ENCODE results near the gene ABCC2.

ABCC2 gene

DNA sequence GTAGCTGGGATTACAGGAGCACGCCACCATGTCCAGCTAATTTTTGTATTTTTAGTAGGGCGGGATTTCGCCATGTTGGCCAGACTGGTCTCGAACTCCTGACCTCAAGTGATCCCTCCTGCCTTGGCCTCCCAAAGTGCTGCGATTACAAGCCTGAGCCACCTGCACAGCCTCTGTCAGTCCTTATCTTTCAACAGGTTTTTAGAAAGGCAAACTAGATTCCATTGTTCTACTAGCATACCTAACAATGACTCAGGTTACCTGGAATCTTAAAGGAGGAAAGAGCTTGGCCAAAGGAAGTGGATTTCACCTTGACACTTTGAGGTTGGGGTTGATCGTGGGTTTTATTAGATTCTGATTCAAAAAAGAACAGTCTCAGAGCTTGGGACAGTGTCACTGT, 3.2 kb downstream of the ABCC2 start:
- Mint-ChIP-seq H3K4me1 (ENCODE audit: low read depth) (no peaks in the 10 kb centered on the region), H3K27me3 (ENCODE audit: low read depth) (no peaks in the 10 kb centered on the region), H3K9me3 (no peaks in the 10 kb centered on the region), H3K27ac (no peak overlapping the region), H3K36me3 (ENCODE audit: low read depth) (no peaks in the 10 kb centered on the region), H3K4me3 (no peak overlapping the region)

DNA sequence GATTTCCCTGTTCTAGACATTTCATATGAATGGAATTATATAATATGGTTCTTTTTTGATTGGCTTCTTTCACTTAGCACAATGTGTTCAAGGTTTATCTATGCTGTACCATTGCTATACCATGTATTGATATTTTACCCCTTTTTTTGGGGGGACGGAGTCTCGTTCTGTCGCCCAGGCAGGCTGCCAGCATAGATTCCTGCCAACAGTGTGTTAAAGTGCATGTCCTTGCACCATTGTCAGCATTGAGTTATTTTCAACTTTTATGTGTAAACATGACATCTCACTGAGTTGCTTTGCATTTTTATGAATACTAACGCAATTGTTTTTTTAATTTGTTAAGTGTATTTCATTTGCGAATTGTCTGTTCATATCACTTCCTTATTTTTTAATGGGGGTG, 4.9 kb downstream of the ABCC2 start:
- H3K27ac Mint-ChIP-seq, result no peak overlapping the region
- no peak overlapping the region for H3K4me3 Mint-ChIP-seq
- no peaks in the 10 kb centered on the region for H3K36me3 Mint-ChIP-seq (ENCODE audit: low read depth)
- no peaks in the 10 kb centered on the region for H3K9me3 Mint-ChIP-seq
- H3K27me3 Mint-ChIP-seq (ENCODE audit: low read depth), result no peaks in the 10 kb centered on the region
- H3K4me1 Mint-ChIP-seq (ENCODE audit: low read depth), result no peaks in the 10 kb centered on the region

DNA sequence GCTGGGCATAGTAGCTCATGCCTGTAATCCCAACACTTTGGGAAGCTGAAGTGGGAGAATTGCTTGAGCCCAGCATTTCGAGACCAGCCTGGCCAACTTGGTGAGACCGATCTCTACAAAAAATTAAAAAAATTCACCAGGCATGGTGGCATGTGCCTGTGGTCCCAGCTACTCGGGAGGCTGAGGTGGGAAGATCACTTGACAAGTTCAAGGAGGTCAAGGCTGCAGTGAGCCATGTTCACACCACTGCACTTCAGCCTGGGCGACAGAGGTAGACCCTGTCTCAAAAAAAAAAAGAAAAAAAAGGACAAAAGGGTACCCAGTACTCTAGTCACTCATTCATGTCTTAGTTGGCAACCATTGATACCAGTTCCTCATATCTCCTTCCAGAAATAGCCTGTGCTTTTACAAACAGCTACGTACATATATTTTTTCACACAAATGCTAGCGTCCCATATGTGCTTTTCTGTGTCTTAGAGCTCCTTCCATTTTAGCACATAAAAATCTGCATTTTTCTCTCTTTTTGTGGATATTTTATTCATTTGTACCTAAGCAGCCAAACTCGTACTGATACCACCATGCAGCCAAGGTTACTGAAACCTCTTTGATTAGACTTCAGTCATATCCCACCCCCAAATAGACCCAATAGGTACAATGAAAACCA, 5.5 kb downstream of the ABCC2 start:
- Mint-ChIP-seq H3K36me3 (ENCODE audit: low read depth) (no peaks in the 10 kb centered on the region), H3K4me1 (ENCODE audit: low read depth) (no peaks in the 10 kb centered on the region), H3K27me3 (ENCODE audit: low read depth) (no peaks in the 10 kb centered on the region), H3K27ac (no peak overlapping the region), H3K9me3 (no peaks in the 10 kb centered on the region), H3K4me3 (no peak overlapping the region)

DNA sequence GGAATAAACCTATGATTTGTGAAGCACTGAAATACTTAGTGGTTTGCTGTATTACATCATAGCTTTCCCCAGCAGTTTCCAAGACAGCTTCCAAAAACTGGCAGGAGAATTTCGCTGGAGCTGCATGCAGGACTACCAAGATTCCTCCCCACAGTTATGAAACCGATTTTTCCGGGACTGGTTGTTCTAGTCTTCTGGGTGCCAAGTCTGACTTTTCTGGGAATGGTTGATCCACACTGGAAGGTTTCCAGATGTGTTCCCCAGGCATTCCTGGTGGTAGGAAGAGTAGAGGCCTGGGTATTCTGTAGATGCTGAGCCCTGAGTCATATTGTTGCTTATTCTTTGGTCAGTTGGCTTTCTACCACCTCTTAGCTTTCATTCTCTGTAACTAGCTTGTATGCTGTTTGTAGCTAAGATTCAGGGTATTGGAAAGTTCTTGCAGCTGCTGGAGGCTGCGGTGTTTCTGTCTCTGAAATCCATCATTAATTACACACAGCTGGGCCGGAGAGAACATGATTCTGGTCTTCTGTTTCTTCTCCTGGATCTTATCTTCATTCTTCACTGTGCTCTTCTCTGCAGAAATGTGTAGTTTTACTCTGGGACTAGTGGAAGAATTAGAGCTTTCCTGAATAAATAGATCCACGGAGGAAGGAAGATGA, 6.3 kb downstream of the ABCC2 start:
- no peaks in the 10 kb centered on the region for H3K36me3 Mint-ChIP-seq (ENCODE audit: low read depth)
- H3K27ac Mint-ChIP-seq, result no peak overlapping the region
- H3K27me3 Mint-ChIP-seq (ENCODE audit: low read depth), result no peaks in the 10 kb centered on the region
- no peak overlapping the region for H3K4me3 Mint-ChIP-seq
- no peaks in the 10 kb centered on the region for H3K9me3 Mint-ChIP-seq
- H3K4me1 Mint-ChIP-seq (ENCODE audit: low read depth), result no peaks in the 10 kb centered on the region

DNA sequence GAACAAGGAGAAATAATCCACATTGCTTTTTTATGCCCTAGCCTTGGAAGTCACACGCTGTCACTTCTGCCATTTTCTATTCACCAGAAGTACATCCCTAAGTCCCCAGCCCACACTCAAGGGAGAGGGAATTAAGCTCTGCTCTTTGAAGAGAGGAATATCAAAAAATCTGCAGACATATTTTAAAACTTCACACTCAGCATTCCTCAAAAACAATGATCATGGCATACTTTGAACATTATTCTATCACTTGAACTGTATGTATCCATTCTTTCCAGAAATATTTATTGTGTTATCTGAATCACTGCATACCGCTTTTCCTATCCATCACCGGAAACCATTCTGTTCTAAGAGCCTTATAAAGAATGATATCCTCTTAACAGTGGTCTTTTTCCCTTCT, 9.4 kb downstream of the ABCC2 start:
- H3K9me3 Mint-ChIP-seq, result no peaks in the 10 kb centered on the region
- no peaks in the 10 kb centered on the region for H3K27me3 Mint-ChIP-seq (ENCODE audit: low read depth)
- H3K36me3 Mint-ChIP-seq (ENCODE audit: low read depth), result no peaks in the 10 kb centered on the region
- no peak overlapping the region for H3K27ac Mint-ChIP-seq
- H3K4me3 Mint-ChIP-seq, result no peak overlapping the region
- no peaks in the 10 kb centered on the region for H3K4me1 Mint-ChIP-seq (ENCODE audit: low read depth)

DNA sequence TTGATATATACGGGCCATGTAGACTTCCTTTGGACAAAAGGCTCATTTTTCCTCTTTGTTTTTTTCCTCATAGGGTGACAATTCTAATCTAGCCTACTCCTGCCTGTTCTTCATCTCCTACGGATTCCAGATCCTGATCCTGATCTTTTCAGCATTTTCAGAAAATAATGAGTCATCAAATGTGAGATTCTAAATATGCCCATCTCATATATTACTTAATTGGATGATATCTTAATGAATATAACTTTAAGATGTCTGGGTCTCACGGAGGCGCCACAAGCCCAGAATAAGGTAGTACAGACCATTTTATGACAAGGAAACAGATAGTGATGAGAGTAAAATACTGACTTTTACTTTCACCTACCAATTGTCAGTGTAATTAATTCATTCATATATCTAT, 11.4 kb downstream of the ABCC2 start:
- no peak overlapping the region for H3K27ac Mint-ChIP-seq
- no peaks in the 10 kb centered on the region for H3K9me3 Mint-ChIP-seq
- H3K36me3 Mint-ChIP-seq (ENCODE audit: low read depth), result no peaks in the 10 kb centered on the region
- no peaks in the 10 kb centered on the region for H3K27me3 Mint-ChIP-seq (ENCODE audit: low read depth)
- no peaks in the 10 kb centered on the region for H3K4me1 Mint-ChIP-seq (ENCODE audit: low read depth)
- no peak overlapping the region for H3K4me3 Mint-ChIP-seq

DNA sequence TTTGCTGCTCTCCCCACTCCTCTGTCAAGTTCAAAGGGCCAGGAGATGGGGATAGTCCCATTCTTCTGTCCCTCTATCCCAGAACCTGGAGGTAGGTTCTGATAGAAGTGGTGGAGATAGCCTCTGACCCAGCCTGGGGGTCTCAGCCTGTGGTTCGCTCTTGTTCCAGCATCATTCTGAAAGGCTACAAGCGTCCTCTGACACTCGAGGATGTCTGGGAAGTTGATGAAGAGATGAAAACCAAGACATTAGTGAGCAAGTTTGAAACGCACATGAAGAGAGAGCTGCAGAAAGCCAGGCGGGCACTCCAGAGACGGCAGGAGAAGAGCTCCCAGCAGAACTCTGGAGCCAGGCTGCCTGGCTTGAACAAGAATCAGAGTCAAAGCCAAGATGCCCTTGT, 14.5 kb downstream of the ABCC2 start:
- H3K4me1 Mint-ChIP-seq (ENCODE audit: low read depth), result no peaks in the 10 kb centered on the region
- no peak overlapping the region for H3K27ac Mint-ChIP-seq
- H3K36me3 Mint-ChIP-seq (ENCODE audit: low read depth), result no peaks in the 10 kb centered on the region
- H3K27me3 Mint-ChIP-seq (ENCODE audit: low read depth), result no peaks in the 10 kb centered on the region
- H3K4me3 Mint-ChIP-seq, result no peak overlapping the region
- no peaks in the 10 kb centered on the region for H3K9me3 Mint-ChIP-seq

DNA sequence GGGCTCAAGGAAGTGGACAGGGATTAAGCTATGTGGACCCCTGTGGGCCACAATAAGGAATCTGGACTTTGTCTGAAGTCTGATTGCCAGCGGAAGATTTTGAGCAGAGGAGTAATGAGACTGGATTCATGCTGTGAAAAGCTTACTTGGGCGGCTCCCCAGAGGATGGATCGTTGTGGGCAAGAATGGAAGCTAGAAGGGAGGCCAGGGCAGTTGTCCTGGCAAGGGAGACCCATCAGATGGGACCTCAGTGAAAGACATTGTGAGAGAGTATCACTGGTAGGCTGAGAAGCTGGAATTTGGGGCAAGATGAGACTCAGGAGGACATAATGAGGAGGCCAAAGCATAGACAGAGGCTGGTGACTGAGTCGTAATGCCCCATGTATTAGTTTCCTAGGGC, 15.6 kb downstream of the ABCC2 start:
- Mint-ChIP-seq H3K4me3 (no peak overlapping the region), H3K4me1 (ENCODE audit: low read depth) (no peaks in the 10 kb centered on the region), H3K9me3 (no peaks in the 10 kb centered on the region), H3K36me3 (ENCODE audit: low read depth) (no peaks in the 10 kb centered on the region), H3K27ac (no peak overlapping the region), H3K27me3 (ENCODE audit: low read depth) (no peaks in the 10 kb centered on the region)

DNA sequence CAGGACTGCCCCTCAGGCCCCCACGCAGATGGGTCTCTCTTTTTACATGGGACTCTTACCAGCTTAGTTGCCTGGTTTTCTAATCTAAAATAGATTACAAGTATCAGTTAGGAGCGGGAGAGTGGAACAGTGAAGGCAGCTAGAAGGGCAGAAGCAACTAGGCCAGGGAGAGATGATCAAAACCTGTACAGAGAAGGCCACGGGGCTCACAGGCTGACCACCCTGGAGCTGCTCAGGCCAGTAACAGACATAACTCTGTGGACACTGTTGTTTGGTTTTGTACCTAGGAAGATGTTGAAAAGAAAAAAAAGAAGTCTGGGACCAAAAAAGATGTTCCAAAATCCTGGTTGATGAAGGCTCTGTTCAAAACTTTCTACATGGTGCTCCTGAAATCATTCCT, 16.5 kb downstream of the ABCC2 start:
- H3K27me3 Mint-ChIP-seq (ENCODE audit: low read depth), result no peaks in the 10 kb centered on the region
- no peak overlapping the region for H3K4me3 Mint-ChIP-seq
- no peaks in the 10 kb centered on the region for H3K4me1 Mint-ChIP-seq (ENCODE audit: low read depth)
- no peaks in the 10 kb centered on the region for H3K9me3 Mint-ChIP-seq
- H3K27ac Mint-ChIP-seq, result no peak overlapping the region
- no peaks in the 10 kb centered on the region for H3K36me3 Mint-ChIP-seq (ENCODE audit: low read depth)

DNA sequence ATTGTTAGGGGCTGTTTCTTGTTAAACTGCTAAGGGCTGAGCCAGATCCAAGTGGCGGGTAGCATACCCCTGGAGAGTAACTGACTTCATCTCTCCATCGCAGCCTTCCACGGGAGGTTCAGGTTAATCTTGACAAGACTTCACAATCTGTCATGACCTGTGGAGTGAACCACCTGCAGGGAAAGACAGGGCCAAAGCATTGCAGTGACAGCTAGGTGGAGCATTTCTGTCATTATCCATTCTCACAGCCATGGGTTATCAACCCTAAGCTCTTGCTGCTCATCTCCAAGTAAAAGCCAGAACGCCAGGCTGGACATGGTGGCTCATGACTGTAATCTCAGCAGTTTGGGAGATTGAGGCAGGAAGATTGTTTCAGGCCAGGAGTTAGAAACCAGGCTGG, 17.2 kb downstream of the ABCC2 start:
- H3K27ac Mint-ChIP-seq, result no peak overlapping the region
- H3K9me3 Mint-ChIP-seq, result no peaks in the 10 kb centered on the region
- H3K36me3 Mint-ChIP-seq (ENCODE audit: low read depth), result no peaks in the 10 kb centered on the region
- no peaks in the 10 kb centered on the region for H3K4me1 Mint-ChIP-seq (ENCODE audit: low read depth)
- H3K4me3 Mint-ChIP-seq, result no peak overlapping the region
- H3K27me3 Mint-ChIP-seq (ENCODE audit: low read depth), result no peaks in the 10 kb centered on the region

DNA sequence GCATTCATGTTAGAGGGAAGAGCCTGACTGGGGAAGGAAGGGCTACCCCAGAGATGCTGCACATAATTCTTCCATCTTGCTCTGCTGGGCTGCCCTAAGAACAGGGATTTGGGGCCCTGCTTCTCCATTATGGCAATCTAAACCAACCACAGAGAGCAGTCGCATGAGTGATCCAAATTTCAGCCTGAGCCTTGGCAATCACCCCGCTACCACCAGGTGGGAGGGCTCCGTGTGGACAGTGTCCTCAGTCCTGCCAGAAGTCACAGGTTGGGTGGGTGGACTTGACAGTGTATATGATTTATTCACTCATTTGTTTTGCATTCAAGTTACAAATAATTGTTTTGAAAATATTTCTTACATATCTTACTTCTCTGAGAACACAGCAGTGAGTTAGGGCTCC, 22.0 kb downstream of the ABCC2 start:
- Mint-ChIP-seq H3K27me3 (ENCODE audit: low read depth) (no peaks in the 10 kb centered on the region), H3K9me3 (no peaks in the 10 kb centered on the region), H3K4me3 (no peak overlapping the region), H3K4me1 (ENCODE audit: low read depth) (no peaks in the 10 kb centered on the region), H3K27ac (no peak overlapping the region), H3K36me3 (ENCODE audit: low read depth) (no peaks in the 10 kb centered on the region)

DNA sequence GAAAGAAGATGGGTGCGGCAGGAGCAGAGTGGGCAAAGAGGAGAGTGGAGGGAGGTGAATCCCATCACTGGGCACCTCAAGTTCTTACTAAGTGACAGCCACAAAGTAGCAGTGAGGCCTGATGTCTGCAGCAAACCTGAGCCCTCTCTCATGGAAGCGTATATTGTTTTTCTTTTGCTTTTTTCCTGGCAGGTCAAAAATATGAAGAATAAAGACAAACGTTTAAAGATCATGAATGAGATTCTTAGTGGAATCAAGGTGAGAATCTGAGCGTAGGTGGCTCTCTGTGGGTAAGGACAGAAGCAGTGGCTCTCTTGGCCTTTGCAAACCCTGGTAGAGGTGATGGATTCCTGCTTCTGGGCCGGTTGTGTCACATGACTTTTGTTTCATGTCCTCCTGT, 22.8 kb downstream of the ABCC2 start:
- Mint-ChIP-seq H3K4me3 (no peak overlapping the region), H3K9me3 (no peaks in the 10 kb centered on the region), H3K27ac (no peak overlapping the region), H3K36me3 (ENCODE audit: low read depth) (no peaks in the 10 kb centered on the region), H3K4me1 (ENCODE audit: low read depth) (no peaks in the 10 kb centered on the region), H3K27me3 (ENCODE audit: low read depth) (no peaks in the 10 kb centered on the region)

DNA sequence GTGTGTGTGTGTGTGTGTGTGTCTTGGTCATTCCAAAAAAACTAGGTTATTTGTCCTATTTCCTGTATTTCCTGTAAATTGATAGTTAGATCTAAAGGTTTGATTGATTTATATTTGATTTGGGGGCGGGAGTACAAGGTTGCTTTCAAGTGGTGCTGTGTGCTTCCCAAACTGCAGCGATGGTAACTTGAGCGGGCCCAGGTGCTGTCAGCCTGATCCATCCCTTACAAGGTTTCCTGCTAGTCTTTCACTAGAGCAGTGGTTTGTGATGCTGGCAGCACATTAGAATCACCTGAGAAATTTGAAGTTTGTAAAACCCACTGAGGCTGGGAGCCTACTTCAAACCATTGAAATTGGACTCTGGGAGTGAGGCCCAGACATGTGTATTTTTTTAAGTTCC, 23.7 kb downstream of the ABCC2 start:
- H3K4me3 Mint-ChIP-seq, result no peak overlapping the region
- no peaks in the 10 kb centered on the region for H3K4me1 Mint-ChIP-seq (ENCODE audit: low read depth)
- no peaks in the 10 kb centered on the region for H3K27me3 Mint-ChIP-seq (ENCODE audit: low read depth)
- H3K36me3 Mint-ChIP-seq (ENCODE audit: low read depth), result no peaks in the 10 kb centered on the region
- H3K9me3 Mint-ChIP-seq, result no peaks in the 10 kb centered on the region
- H3K27ac Mint-ChIP-seq, result no peak overlapping the region

DNA sequence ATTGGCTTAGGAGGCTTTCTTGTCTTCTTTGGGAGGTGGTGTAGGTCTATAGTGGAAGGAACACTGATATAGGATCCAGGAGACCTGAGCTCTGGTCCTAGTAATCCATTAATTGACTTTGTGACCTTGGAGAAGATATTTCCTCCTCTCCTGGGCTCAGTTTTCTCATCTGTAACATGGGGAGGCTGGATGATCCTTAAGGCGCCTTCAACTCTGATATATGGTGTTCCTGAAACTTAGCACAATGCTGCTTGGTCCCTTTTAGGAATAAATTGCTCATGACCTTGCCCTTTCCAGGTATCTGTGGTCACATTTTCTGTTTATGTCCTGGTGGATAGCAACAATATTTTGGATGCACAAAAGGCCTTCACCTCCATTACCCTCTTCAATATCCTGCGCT, 25.3 kb downstream of the ABCC2 start:
- H3K36me3 Mint-ChIP-seq (ENCODE audit: low read depth), result no peaks in the 10 kb centered on the region

DNA sequence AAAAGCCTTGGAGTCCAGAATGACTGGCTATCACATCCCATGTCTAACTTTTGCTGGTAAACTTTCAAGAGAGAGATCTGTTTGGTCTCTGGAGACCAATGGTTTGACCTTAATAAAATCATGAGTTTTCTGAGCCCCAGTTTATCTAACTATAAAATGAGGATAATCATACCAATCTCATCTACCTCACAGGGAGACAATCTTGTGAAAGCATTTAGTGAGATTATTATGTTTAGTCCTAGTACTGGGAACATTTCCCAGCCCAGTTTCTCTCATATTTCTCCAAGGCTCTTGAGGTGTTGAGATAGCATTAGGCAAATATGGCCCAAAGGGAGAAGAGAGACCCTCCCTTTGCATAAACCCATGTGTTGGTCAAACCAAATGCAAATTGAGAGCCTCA, 25.8 kb downstream of the ABCC2 start:
- no peaks in the 10 kb centered on the region for H3K4me1 Mint-ChIP-seq (ENCODE audit: low read depth)
- H3K4me3 Mint-ChIP-seq, result no peak overlapping the region
- no peaks in the 10 kb centered on the region for H3K36me3 Mint-ChIP-seq (ENCODE audit: low read depth)
- H3K9me3 Mint-ChIP-seq, result no peaks in the 10 kb centered on the region
- H3K27ac Mint-ChIP-seq, result no peak overlapping the region
- H3K27me3 Mint-ChIP-seq (ENCODE audit: low read depth), result no peaks in the 10 kb centered on the region

More for the DNA sequence above, 25.3 kb downstream of the ABCC2 start:
- H3K9me3 Mint-ChIP-seq, result no peaks in the 10 kb centered on the region
- no peak overlapping the region for H3K4me3 Mint-ChIP-seq
- no peaks in the 10 kb centered on the region for H3K27me3 Mint-ChIP-seq (ENCODE audit: low read depth)
- H3K4me1 Mint-ChIP-seq (ENCODE audit: low read depth), result no peaks in the 10 kb centered on the region
- H3K27ac Mint-ChIP-seq, result no peak overlapping the region

DNA sequence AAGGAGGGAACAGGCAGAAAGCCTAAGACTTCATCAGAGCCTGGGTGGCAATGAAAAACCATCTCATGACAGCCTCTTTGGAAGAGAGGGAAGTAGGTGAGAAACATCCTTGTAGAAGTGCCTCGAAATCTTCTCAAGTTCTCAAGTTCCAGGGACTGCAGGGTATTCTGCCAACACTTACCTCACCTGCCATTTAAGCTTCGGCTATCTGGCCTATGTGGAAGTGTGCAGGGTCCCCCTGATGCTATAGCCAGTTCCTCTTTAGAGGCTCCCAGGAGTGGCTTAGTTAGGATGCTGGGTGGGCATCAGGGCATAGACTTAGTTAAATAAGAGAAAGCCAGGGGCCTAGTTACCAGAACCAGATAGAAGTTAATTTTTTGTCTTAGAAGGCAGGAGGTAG, 27.0 kb downstream of the ABCC2 start:
- no peaks in the 10 kb centered on the region for H3K27me3 Mint-ChIP-seq (ENCODE audit: low read depth)
- H3K4me3 Mint-ChIP-seq, result no peak overlapping the region
- H3K27ac Mint-ChIP-seq, result no peak overlapping the region
- H3K9me3 Mint-ChIP-seq, result no peaks in the 10 kb centered on the region
- H3K4me1 Mint-ChIP-seq (ENCODE audit: low read depth), result no peaks in the 10 kb centered on the region
- no peaks in the 10 kb centered on the region for H3K36me3 Mint-ChIP-seq (ENCODE audit: low read depth)
